Kidney glomerular epithelial cell (primary cell): ENCODE results near the gene NRTN.
"Not testable (repeated sequence)": the region's sequence is repeated elsewhere in the genome, so short reads cannot be mapped to it uniquely, and the experiment has no call there.

Experiments
- DNase-seq: peaks from one replicate; lab custom pipeline; 2025; lab: John Stamatoyannopoulos, UW

The NRTN gene, protein sequence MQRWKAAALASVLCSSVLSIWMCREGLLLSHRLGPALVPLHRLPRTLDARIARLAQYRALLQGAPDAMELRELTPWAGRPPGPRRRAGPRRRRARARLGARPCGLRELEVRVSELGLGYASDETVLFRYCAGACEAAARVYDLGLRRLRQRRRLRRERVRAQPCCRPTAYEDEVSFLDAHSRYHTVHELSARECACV

GRCh38 chr19:5804516-5805461, at the start of gene NRTN:
NRTN (plus strand) TSS chr19:5805067; CDS start chr19:5824166, 19,099 bp downstream.
- DNase-seq = no peak

- no peak for DNase-seq
These were observed 42.2 kb upstream of the NRTN start for GRCh38 chr19:5762608-5763217.

GRCh38 chr19:5765220-5765619, 39.6 kb upstream of the NRTN start:
- no peak for DNase-seq

- no peak for DNase-seq
These were observed 36.9 kb upstream of the NRTN start for GRCh38 chr19:5767949-5768348.

DNA sequence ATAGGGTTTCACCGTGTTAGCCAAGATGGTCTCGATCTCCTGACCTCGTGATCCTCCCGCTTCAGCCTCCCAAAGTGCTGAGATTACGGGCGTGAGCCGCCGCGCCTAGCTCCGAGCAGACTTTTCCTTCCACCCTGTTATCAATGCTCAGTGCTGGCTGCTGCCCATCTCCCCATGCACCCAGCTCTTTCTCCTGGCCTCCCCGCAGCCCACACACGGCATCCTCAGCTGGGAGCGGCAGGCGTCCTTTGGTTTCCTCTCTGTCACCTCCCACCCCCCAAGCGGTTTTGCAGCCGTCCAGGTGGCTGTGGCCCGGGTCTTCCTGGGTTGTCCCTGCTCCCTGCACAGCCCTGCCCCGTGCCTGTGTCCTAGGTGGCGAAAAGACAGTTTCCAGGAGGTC, 32.5 kb upstream of the NRTN start:
- no peak for DNase-seq

GRCh38 chr19:5773276-5773675, 31.6 kb upstream of the NRTN start:
- DNase-seq = no peak

- no peak for DNase-seq
These were observed 29.9 kb upstream of the NRTN start for GRCh38 chr19:5774921-5775320.

DNA sequence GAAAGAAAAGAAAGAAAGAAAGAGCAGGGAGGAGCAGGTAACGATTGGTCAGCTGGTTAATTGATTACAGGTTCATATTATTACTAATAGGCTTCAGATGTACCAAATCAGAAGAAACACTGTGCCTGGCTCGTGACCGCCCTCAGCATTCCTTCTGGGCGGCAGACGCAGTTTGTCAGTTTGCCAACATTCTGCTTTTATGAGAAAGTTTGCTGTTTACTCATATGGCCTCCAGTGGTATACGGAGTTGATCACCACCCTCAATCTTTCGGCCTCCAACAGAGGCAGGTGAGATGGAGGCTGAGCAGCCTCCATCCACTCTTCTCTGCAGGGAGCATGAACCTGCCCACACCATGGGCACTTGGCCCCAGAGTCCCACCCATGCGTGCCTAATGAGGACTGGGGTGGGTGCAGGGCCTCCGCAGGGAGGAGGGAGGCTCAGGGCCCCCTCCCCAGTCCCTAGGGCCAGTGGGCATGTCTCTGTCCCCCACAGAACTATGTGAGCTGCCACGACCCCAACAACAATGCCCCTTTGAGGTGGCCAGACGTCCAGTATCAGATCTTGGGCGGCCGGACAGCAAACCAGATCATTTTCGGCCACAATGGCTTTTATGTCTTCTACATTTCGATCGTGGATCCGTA, 29.1 kb upstream of the NRTN start:
- no peak for DNase-seq

DNA sequence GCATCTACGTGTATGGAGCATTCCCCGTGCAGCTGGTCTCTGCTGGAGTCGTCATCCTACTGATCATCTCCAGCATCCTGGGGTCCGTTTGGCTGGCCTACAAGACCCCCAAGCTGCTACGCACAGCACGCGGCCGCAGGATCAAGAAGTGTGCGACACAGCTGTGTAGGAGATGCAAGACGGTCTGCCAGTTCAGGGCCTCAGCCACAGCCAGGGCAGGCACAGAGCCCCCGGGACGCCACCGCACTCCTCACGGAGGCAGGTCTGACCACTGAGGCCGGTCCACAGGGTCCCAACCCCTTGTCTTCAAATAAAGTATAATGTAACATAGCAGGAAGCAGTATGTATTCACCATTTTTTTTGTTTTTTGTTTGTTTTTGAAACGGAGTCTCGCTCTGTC, 26.5 kb upstream of the NRTN start:
- DNase-seq = no peak

GRCh38 chr19:5780916-5781315, 24.0 kb upstream of the NRTN start:
- not testable (repeated sequence) for DNase-seq

- no peak for DNase-seq
These were observed 22.5 kb upstream of the NRTN start for GRCh38 chr19:5782322-5782721.

DNA sequence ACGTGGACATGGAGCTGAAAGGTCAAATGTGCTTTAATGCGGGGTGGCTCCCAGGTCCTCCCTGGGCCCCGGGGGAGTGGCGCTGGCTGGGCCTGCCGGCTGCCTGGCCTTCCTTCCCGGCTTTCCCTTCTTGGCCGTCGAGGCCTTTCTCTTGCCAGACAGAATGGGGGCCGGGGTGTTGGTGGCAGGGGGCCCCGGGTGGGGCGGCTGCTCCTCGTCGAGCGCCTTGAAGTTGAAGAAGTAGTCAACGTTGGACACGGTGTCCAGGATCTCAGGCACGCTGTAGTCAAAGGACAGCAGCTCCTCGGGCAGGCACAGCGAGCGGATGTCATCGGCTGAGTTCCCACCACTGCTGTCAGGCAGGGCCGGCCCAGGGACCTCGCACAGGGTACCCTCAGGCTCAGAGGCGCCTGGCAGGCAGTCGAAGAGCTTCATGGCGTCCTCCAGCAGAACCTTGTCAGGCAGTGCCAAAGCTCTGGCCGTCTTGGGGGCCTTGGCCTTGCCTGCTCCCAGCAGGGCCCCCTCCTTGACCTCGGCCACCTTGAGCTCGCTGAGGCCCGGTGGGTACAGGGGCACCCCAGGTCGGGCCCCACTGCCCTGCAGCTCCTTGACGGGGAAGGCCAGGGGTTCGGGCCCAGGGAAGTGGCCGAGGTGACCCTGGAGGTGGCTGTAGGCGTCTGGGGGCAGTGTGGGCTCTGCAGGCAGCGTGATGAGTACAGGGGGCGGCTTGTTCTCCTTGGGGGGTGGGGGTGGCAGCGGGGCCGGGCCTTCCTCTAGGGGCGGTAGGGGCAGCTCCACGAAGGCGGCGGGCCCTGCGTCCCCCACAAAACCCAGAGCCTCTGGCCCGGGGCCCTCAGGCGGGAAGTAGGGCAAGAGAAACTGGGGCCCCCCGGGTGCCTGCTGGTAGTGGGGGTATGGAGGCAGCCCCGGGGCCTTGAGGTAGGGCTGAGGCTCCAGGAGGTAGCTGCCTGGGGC, 21.6 kb upstream of the NRTN start:
- DNase-seq = no peak

DNA sequence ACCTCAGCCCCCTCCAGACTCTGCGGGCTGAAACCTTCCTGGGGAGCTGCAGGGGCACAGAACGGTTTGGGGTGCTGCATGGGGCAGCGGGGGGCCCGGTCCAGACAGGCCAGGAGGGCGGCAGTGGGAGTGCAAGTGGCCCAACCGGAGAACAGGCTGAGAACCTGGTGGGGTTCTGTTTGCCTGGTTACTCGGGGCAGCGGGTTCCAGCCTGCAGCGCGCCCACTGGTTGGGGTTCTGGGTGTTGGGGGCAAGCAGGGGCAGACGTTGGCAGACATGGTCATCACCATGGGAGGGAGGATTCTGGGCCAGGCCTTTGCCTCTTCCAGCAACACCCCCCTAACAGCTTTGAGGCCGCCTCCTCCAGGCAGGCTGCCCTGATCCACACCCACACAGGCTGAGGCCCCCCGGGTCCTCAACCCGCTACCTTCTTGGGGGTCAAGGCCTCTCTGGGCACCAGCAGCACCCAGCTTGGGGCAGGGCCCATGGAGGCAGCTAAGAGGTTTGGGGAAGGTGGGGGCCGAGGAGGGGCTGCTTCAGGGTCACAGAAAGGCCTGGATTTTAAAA, 20.2 kb upstream of the NRTN start, which contains the start of gene PRR22:
Gene PRR22, minus strand, starts transcription at position 166 of the 567 bp plus-strand sequence. Its CDS starts 86 bp downstream, at position 80.
- DNase-seq = no peak

DNA sequence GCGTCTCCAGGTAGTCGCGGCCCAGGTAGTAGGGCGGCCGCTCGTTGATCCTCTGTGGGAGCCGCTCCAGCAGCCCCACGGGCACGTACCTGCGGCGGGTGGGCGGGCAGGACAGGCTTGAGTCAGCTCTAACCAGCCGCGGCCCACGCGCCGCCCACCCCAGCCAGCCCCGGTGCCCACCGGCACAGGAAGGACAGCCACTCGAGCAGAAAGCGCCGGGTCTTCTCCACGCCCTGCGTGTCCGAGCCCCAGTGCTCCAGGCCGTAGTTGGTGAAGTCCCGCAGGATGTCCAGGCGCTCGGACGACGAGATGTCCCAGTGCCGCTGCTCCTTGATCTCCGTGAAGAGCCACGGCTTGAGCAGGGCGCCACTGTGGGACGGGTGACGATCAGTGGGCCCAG, 19.4 kb upstream of the NRTN start:
- no peak for DNase-seq

- DNase-seq = no peak
These were observed 18.1 kb upstream of the NRTN start for GRCh38 chr19:5786593-5787408.

DNA sequence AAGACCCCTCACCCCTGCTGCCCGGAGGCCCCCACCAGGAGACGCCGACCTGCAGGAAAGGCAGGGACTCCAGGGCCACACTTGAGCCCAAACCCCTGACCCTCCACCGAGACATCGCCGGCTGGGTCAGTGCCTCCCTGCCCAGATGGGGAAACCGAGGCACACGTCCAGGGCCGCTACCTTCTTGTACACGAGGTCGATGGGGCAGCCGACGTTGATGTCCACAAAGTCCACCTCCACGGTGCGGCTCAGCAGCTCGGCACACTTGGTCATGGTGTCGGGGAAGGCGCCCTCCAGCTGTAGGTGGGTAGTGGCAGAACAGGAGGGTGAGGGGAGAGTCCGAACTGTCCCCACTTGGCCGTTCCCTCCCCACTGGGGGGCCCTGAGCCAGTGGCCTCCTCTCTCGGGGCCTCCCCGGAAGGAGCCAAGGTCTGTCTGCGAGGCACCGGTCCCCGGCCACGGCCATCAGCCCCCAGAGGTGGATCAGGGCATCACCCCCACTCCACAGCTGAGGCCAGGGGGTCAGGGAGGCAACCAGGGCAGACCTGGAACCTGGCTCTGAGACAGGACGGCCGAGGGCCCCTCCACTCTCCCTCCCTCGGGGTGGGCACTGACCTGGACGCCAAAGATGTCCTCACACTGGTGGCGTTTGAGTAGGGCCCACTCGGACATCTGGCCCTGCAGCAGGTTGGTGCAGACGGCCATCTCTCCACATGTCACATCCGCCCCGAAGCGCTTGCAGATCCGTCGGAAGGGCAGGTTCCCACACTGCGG, 17.3 kb upstream of the NRTN start:
- no peak for DNase-seq

DNA sequence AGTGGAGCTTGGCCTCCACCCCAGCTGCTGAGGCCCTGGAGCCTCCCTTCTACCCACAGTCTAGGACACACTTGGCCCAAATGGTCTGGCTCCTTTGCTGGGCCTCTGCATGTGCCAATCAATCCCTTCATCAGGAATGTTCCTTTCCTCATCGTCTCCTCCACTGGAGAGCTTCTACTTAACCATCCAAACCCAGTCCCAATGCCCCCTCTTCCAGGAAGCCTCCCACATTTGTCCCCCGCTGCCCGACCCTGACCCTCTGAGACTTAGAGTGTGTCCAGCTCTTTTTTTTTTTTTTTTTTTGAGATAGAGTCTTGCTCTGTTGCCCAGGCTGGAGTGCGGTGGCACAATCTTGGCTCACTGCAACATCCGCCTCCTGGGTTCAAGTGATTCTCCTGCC, 16.4 kb upstream of the NRTN start:
- DNase-seq = no peak

DNA sequence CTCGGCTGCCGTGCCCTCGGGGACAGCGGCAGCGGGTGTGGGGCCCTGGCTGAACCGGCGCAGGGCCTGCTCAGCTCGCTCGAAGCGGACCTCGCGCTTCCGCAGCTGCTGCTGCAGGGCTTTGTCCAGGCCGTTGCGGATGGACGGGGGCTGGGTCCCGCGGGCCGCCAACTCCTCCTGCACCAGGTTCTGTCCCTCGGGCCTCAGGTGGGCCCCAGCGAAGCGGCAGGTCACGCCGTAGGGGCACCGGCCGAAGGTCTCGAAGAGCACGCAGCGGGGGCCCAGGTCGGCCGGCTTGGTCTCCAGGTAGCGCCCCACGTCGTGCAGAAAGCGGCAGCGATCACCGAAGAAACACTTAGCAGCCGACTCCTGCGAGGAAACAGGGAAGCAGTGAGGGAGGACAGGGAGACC, 15.5 kb upstream of the NRTN start:
- no peak for DNase-seq

GRCh38 chr19:5789886-5790558, 14.8 kb upstream of the NRTN start:
- no peak for DNase-seq
